Left lung (tissue), 10 donors: ENCODE results near the gene TMPRSS7. TPM values are rescaled to one million over a fixed set of nuclear protein-coding genes. Genes with fewer than 3 reads are reported as not detected.

Experiments used
- ATAC-seq: fragments of 200-7000 bp; cut with Tn5 transposase; one replicate; pipeline ENCODE4 v1.9.1; 2020; ENCODE audit warnings: moderate library complexity
- DNase-seq, 4 donors: peaks; one replicate each; pipeline ENCODE4 v3.0.0-alpha.2; 2013 to 2020
- H3K27ac ChIP-seq, 2 donors: fragments of 200-600 bp; sonication (generic) in 1 of 2; one replicate each; pipeline versions ENCODE4 v1.5.0 to v1.8.0; 2020 to 2021
- H3K27me3 ChIP-seq, 2 donors: fragments of 200-600 bp; sonication (generic) in 1 of 2; one replicate each; pipeline versions ENCODE4 v1.5.0 to v1.8.0; 2020 to 2021
- H3K36me3 ChIP-seq, 2 donors: fragments of 200-600 bp; sonication (generic) in 1 of 2; one replicate each; pipeline versions ENCODE4 v1.5.0 to v1.8.0; 2020 to 2021
- H3K4me1 ChIP-seq, 2 donors: fragments of 200-600 bp; one replicate each; pipeline ENCODE4 v1.8.0; 2021
- H3K4me3 ChIP-seq, 2 donors: fragments of 200-600 bp; sonication (generic) in 1 of 2; one replicate each; pipeline versions ENCODE4 v1.5.0 to v1.8.0; 2020 to 2021; ENCODE audit warnings: mild to moderate bottlenecking in 1 of 2
- H3K9me3 ChIP-seq, 2 donors: fragments of 200-600 bp; sonication (generic) in 1 of 2; one replicate each; pipeline versions ENCODE4 v1.5.0 to v1.8.0; 2020 to 2021
- CTCF ChIP-seq, 2 donors: fragments of 200-600 bp; sonication (generic) in 1 of 2; IDR thresholded peaks; one replicate each; pipeline versions ENCODE4 v1.5.0 to v1.8.0; 2021; ENCODE audit warnings: antibody characterized with exemption in 2 of 2
- intact Hi-C, 2 donors: fragments of 100-400 bp; cut with DNase I; formaldehyde crosslinking; loops; one replicate each; pipeline versions ENCODE4 v1.11.2 to v1.14.2; 2022
- polyA plus RNA-seq, 6 donors: library from polyadenylated mRNA; unstranded; fragments of 120-200 nt; gene quantifications; one replicate each; pipeline ENCODE4 v1.2.1, GENCODE V29; 2013; ENCODE audit not compliant: insufficient read length in 6 of 6
- total RNA-seq, 2 donors: library from RNA; stranded (reverse); fragmentation: NEBNext Ultra II Directional; extraction: Animal tissue kit (Norgen Biotek cat#: 25700); gene quantifications; one replicate each; pipeline ENCODE4 v1.2.1, GENCODE V29; 2021
- donor health status: DM: no; HTN: yes; CAD: no.
- donor health status: DM: no; HTN: no; CAD: no.

The TMPRSS7 gene
- total and polyA plus RNA-seq, 8 donors, result 0.06 to 0.17 (median 0.08) TPM; not detected in 4

DNA sequence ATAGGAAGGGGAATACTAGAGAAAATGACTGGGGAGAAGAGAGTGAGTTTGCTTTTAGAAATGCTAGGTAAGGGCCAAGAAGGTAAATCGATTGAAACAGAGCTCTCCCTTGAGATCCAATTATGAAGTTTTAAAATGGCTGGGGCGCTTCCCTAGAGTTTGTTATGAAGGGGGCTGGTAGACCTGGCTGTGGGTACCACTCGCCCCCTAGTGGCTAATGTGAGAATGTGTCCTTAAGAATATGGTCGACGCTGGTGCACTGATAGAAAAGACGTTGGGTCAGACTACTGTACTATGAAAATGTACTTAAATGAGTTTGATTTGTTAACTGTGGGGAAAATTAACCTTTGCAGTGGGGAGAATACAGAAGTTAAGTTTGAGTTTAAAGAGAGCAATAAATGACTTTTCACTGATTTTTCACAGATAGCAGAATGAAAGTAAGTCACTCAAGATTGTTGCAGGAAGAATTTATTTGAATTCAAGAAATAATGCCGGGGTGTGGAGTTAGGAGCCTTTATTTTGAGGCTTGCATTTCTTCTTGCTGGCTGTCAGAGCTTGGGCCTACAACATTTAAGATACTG is 9.2 kb downstream of the TMPRSS7 start:
- intact Hi-C loops, result no loop called here
- no peak overlapping the region for H3K27ac ChIP-seq
- no peaks in the 10 kb centered on the region for H3K27me3 ChIP-seq
- peak; percentile 76 to 94 for TF ChIP-seq CTCF (IDR thresholded peaks at IDR 0.05)
- H3K4me3 ChIP-seq, result no peak overlapping the region
- no peaks in the 10 kb centered on the region for H3K36me3 ChIP-seq
- H3K9me3 ChIP-seq, result no peaks in the 10 kb centered on the region
- peak in 3 of 4 donors; percentile 35 to 82 (median 64) for DNase-seq
- peak; percentile 97 for ATAC-seq
- H3K4me1 ChIP-seq, result no peaks in the 10 kb centered on the region

- TF ChIP-seq CTCF (IDR thresholded peaks at IDR 0.05), result no peak
- intact Hi-C loops, result no loop called here
- Histone ChIP-seq H3K27ac (no peak overlapping the region), H3K36me3 (no peaks in the 10 kb centered on the region), H3K9me3 (no peaks in the 10 kb centered on the region), H3K4me1 (no peaks in the 10 kb centered on the region), H3K4me3 (no peak overlapping the region), H3K27me3 (no peaks in the 10 kb centered on the region)
- ATAC-seq (no peak), DNase-seq (no peak)
Measured at GRCh38 chr3:112046599-112046998, 12.1 kb downstream of the TMPRSS7 start.

DNA sequence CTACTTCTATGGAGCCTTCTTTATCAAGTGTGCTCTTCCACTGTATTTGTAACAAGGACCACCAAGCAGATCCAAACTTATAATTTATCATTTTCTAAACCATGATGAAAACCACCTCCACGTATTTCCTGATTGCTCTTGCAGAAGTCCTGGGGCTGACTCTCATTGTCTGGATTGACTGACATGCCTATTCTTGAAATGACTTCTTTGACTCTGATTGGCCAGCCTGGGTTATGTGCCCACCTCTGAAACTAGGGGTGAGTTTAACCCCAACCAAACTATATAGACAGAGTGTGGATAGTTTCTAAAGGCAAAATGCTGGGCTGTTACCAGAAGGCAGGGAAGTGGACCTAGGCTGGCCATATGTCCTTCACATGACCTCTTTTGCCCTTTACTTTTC is 12.7 kb downstream of the TMPRSS7 start:
- H3K36me3 ChIP-seq, result no peaks in the 10 kb centered on the region
- no peaks in the 10 kb centered on the region for H3K9me3 ChIP-seq
- no peak for DNase-seq
- no peak for TF ChIP-seq CTCF (IDR thresholded peaks at IDR 0.05)
- no peaks in the 10 kb centered on the region for H3K4me1 ChIP-seq
- ATAC-seq, result no peak
- H3K27ac ChIP-seq, result no peak overlapping the region
- H3K4me3 ChIP-seq, result no peak overlapping the region
- H3K27me3 ChIP-seq, result no peaks in the 10 kb centered on the region
- intact Hi-C loops, result no loop called here

- Histone ChIP-seq H3K9me3 (no peaks in the 10 kb centered on the region), H3K36me3 (no peaks in the 10 kb centered on the region), H3K4me1 (no peaks in the 10 kb centered on the region), H3K27ac (no peak overlapping the region), H3K27me3 (no peaks in the 10 kb centered on the region), H3K4me3 (no peak overlapping the region)
- intact Hi-C loops, result no loop called here
- peak; percentile 91 for ATAC-seq
- peak in 1 of 4 donors; percentile 41 for DNase-seq
- TF ChIP-seq CTCF (IDR thresholded peaks at IDR 0.05), result no peak
Measured at GRCh38 chr3:112048911-112049310, 14.4 kb downstream of the TMPRSS7 start.

DNA sequence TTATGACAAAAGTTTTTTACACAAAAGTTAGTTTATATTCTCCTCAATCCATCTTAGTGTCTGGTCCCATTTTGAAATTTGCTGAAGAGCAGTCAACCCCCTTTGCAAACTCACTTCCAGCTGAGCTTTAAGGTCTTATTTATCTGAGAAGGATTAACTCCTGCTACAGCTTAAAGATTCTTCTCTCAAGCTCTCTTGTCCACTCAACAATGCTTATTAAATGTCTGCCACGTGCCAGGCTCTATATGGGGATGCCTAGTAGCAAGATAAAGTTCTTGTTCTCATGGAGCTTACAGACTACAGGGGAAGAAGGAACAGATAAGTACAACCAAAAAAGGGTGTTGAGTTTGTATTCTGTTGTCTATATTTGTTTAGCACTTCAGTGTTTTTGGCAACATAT is 18.7 kb downstream of the TMPRSS7 start:
- Histone ChIP-seq H3K4me1 (no peaks in the 10 kb centered on the region), H3K27ac (no peak overlapping the region), H3K27me3 (no peaks in the 10 kb centered on the region), H3K4me3 (no peak overlapping the region), H3K36me3 (no peaks in the 10 kb centered on the region), H3K9me3 (no peaks in the 10 kb centered on the region)
- no peak for DNase-seq
- no peak for ATAC-seq
- intact Hi-C loops, result no loop called here
- no peak for TF ChIP-seq CTCF (IDR thresholded peaks at IDR 0.05)
